ENCODE results near the gene UNC5B.

- no peak for TF ChIP-seq CTCF (IDR thresholded peaks at IDR 0.05 in 2 of 3, conservative IDR thresholded peaks at IDR 0.05 in 1 of 3; ENCODE audit: borderline replicate concordance in 1 of 3, insufficient read depth in 1 of 3, low read depth in 2 of 3, low read length in 2 of 3)
- no peak for TF ChIP-seq ZBTB33 (IDR thresholded peaks at IDR 0.05; ENCODE audit: extremely low read depth, insufficient replicate concordance, low read length)
- no peak for TF ChIP-seq EZH2 (IDR thresholded peaks at IDR 0.05)
- TF ChIP-seq POLR2A (IDR thresholded peaks at IDR 0.05; ENCODE audit: borderline replicate concordance, extremely low read depth, insufficient read depth, insufficient read length): no peak
- no peak for TF ChIP-seq POLR2AphosphoS5 (IDR thresholded peaks at IDR 0.05; ENCODE audit: low read depth, low read length)
- TF ChIP-seq JUND (IDR thresholded peaks at IDR 0.05): no peak
- no peak for TF ChIP-seq SRF (IDR thresholded peaks at IDR 0.05; ENCODE audit: low read depth)
Measured at GRCh38 chr10:71223347-71224058, 11.1 kb downstream of the UNC5B start.

All from HCT116 (cell line).